GM23248 (cell line): ENCODE data around the gene RLF.

ENCODE experiments used
- EZH2 ChIP-seq: fragments of 200-600 bp; sonication (generic); IDR thresholded peaks from 2 replicates; pipeline ENCODE4 v1.6.1; 2018; ENCODE audit warnings: antibody characterized with exemption, mild to moderate bottlenecking; ENCODE audit not compliant: insufficient read depth, poor library complexity, severe bottlenecking
- EZH2phosphoT487 ChIP-seq: fragments of 200-600 bp; sonication (generic); IDR thresholded peaks from 2 replicates; pipeline ENCODE4 v1.6.1; 2018; ENCODE audit warnings: antibody characterized with exemption, moderate library complexity, mild to moderate bottlenecking, low read depth; ENCODE audit not compliant: insufficient read depth

DNA sequence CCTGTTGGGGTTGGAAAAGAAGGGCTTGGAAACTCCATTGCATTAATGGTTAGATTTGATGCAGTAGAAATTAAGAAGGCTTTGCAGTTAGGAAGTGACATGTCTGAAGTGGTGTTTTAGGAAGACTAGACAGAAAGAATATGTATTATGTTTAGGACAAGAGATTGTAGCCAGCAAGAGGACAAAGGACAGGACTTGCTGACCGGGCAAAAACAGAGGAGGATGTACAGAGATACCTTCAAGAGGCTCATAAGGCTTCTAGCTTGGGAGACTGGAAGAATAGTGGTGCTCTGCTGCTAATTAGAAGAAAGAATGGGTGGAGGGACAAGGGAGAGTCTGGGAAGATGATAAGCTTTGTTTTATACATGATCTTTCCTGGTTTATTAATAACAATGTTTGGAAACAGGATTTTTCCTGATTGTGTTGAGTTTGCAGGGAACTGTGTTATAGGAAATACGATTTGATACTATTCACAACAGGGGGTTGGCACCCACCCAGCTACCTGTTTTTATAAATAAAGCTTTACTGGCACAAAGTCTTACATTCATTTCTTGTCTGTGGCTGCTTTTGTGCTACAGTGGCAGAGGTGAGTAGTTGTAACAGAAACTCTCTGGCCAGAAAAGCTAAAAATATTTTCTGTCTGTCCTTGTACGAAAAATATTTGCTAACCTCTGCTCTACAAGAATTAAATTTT is 49.5 kb downstream of the RLF start:
- TF ChIP-seq EZH2 (no peak), EZH2phosphoT487 (no peak)
